GM12864 (cell line): ENCODE data around the gene MIEF1.

Experiments used
- DNase-seq: peaks from one replicate; pipeline ENCODE4 v3.0.0-alpha.2; 2011; ENCODE audit warnings: low read depth
- H3K4me3 ChIP-seq: 2 replicates; pipeline ENCODE4 v1.5.1; 2011; ENCODE audit warnings: mild to moderate bottlenecking, low read depth, low read length, control low read depth
- CTCF ChIP-seq: IDR thresholded peaks from 2 replicates; pipeline ENCODE4 v1.5.1; 2011; ENCODE audit warnings: low read depth, mild to moderate bottlenecking, moderate library complexity, low read length, control low read depth, inconsistent platforms; ENCODE audit errors: missing control alignments

Gene MIEF1

GRCh38 chr22:39457556-39458443 lies 44.3 kb upstream of the MIEF1 start:
- H3K4me3 ChIP-seq, result peak overlapping the region; percentile 57
- DNase-seq, result no peak

GRCh38 chr22:39458444-39459083 lies 43.5 kb upstream of the MIEF1 start:
- no peak for TF ChIP-seq CTCF
- DNase-seq, result no peak
- H3K4me3 ChIP-seq, result peak overlapping the region; percentile 57

More at GRCh38 chr22:39457556-39458443, 44.3 kb upstream of the MIEF1 start:
- TF ChIP-seq CTCF, result no peak

- no peak for DNase-seq
- H3K4me3 ChIP-seq, result no peak overlapping the region
- TF ChIP-seq CTCF, result no peak
These were observed 42.4 kb upstream of the MIEF1 start for GRCh38 chr22:39459681-39460080.

GRCh38 chr22:39462443-39463221 lies 39.5 kb upstream of the MIEF1 start:
- no peak overlapping the region for H3K4me3 ChIP-seq
- no peak for TF ChIP-seq CTCF
- no peak for DNase-seq

GRCh38 chr22:39463277-39463676 lies 38.8 kb upstream of the MIEF1 start:
- no peak for TF ChIP-seq CTCF
- no peak overlapping the region for H3K4me3 ChIP-seq
- DNase-seq, result no peak

- DNase-seq, result no peak
- no peak overlapping the region for H3K4me3 ChIP-seq
- no peak for TF ChIP-seq CTCF
These were observed 38.1 kb upstream of the MIEF1 start for GRCh38 chr22:39463931-39464390.
